MM.1S (cell line): ENCODE measurements around the gene CUL4B.
"Not testable (repeated sequence)": the region's sequence is repeated elsewhere in the genome, so short reads cannot be mapped to it uniquely, and the experiment has no call there.

ENCODE experiments used
- DNase-seq: peaks from one replicate; pipeline ENCODE4 v3.0.0-alpha.2; 2015
- H2AFZ ChIP-seq: fragments of 300-600 bp; sonication (generic); 2 replicates; pipeline ENCODE4 v1.6.0; 2016; ENCODE audit warnings: antibody characterized with exemption, low read length
- H3F3A ChIP-seq: fragments of 300-600 bp; sonication (generic); 2 replicates; pipeline ENCODE4 v1.6.1; 2016; ENCODE audit warnings: mild to moderate bottlenecking, antibody characterized with exemption, low read length, moderate library complexity, mixed read lengths; ENCODE audit not compliant: insufficient read depth
- H3K27ac ChIP-seq: fragments of 300-600 bp; sonication (generic); 2 replicates; pipeline ENCODE4 v1.5.1; 2016; ENCODE audit warnings: mild to moderate bottlenecking, low read length
- H3K27me3 ChIP-seq: fragments of 300-600 bp; sonication (generic); replicated peaks from 2 replicates; pipeline ENCODE4 v1.6.0; 2016; ENCODE audit warnings: low read length; ENCODE audit not compliant: insufficient read depth
- H3K36me3 ChIP-seq: fragments of 300-600 bp; sonication (generic); replicated peaks from 2 replicates; pipeline ENCODE4 v1.6.1; 2016; ENCODE audit warnings: mild to moderate bottlenecking, low read length, mixed read lengths; ENCODE audit not compliant: insufficient read depth
- H3K4me1 ChIP-seq: fragments of 300-600 bp; sonication (generic); 2 replicates; pipeline ENCODE4 v1.6.1; 2016; ENCODE audit warnings: low read length, mixed read lengths
- H3K4me2 ChIP-seq: fragments of 300-600 bp; sonication (generic); 2 replicates; pipeline ENCODE4 v1.6.0; 2016; ENCODE audit warnings: low read depth, low read length
- H3K4me3 ChIP-seq: fragments of 300-600 bp; sonication (generic); 2 replicates; pipeline ENCODE4 v1.5.1; 2016; ENCODE audit warnings: low read length, mixed read lengths
- H3K79me2 ChIP-seq: fragments of 300-600 bp; sonication (generic); 2 replicates; pipeline ENCODE4 v1.6.1; 2016; ENCODE audit warnings: mixed run types, low read length, mixed read lengths
- H3K9ac ChIP-seq: fragments of 300-600 bp; sonication (generic); 2 replicates; pipeline ENCODE4 v1.6.1; 2016; ENCODE audit warnings: low read length, mixed read lengths
- H3K9me2 ChIP-seq: fragments of 300-600 bp; sonication (generic); replicated peaks from 2 replicates; pipeline ENCODE4 v1.6.1; 2016; ENCODE audit warnings: mild to moderate bottlenecking, low read length, mixed read lengths; ENCODE audit not compliant: insufficient read depth
- H3K9me3 ChIP-seq: fragments of 300-600 bp; sonication (generic); replicated peaks from 2 replicates; pipeline ENCODE4 v1.6.1; 2016; ENCODE audit warnings: mild to moderate bottlenecking, low read length, mixed read lengths; ENCODE audit not compliant: insufficient read depth
- H4K20me1 ChIP-seq: fragments of 300-600 bp; sonication (generic); 2 replicates; pipeline ENCODE4 v1.6.1; 2016; ENCODE audit warnings: mild to moderate bottlenecking, low read length, moderate library complexity, mixed read lengths; ENCODE audit not compliant: insufficient read depth
- EZH2 ChIP-seq: fragments of 300-600 bp; sonication (generic); optimal IDR thresholded peaks from 2 replicates; pipeline ENCODE3; 2017; ENCODE audit warnings: low read depth, mild to moderate bottlenecking, antibody characterized with exemption, low read length, mixed read lengths
- EZH2phosphoT487 ChIP-seq: fragments of 300-600 bp; sonication (generic); IDR thresholded peaks from 2 replicates; pipeline ENCODE4 v1.6.1; 2018; ENCODE audit warnings: antibody characterized with exemption, low read length
- TF ChIP-seq, protein P1 (sequence below): fragments of 300-600 bp; sonication (generic); IDR thresholded peaks from 2 replicates; pipeline ENCODE4 v1.5.1; 2016; ENCODE audit warnings: antibody characterized with exemption, low read length, mixed read lengths

Gene CUL4B

GRCh38 chrX:120477453-120477852 lies 83.3 kb downstream of the CUL4B start:
- no peak overlapping the region for H3K4me2 ChIP-seq
- TF ChIP-seq EZH2 (no peak), EZH2phosphoT487 (no peak)
- TF ChIP-seq, protein P1, sequence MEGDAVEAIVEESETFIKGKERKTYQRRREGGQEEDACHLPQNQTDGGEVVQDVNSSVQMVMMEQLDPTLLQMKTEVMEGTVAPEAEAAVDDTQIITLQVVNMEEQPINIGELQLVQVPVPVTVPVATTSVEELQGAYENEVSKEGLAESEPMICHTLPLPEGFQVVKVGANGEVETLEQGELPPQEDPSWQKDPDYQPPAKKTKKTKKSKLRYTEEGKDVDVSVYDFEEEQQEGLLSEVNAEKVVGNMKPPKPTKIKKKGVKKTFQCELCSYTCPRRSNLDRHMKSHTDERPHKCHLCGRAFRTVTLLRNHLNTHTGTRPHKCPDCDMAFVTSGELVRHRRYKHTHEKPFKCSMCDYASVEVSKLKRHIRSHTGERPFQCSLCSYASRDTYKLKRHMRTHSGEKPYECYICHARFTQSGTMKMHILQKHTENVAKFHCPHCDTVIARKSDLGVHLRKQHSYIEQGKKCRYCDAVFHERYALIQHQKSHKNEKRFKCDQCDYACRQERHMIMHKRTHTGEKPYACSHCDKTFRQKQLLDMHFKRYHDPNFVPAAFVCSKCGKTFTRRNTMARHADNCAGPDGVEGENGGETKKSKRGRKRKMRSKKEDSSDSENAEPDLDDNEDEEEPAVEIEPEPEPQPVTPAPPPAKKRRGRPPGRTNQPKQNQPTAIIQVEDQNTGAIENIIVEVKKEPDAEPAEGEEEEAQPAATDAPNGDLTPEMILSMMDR, result no peak
- DNase-seq, result no peak

DNA sequence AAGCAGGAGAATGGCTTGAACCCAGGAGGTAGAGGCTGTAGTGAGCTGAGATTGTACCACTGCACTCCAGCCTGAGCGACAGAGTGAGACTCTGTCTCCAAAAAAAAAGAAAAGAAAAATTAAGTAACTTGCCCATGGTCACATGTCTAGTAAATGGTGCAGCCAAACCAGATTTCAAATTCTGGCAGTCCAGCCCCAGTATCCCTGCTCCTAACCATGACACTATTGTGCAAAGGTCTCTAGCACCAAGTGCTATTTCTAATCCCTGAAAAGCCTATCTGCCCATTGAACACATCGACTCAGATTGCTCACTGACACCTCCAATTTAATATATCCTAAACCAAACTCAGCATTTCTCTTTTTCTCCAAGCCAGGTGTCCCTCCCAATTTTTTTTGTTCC lies 84.0 kb downstream of the CUL4B start:
- Histone ChIP-seq H3K4me2 (no peak overlapping the region), H2AFZ (no peak overlapping the region), H3K27me3 (no peaks in the 10 kb centered on the region), H3K27ac (no peak overlapping the region), H3K9me2 (no peaks in the 10 kb centered on the region), H3K36me3 (no peaks in the 10 kb centered on the region), H3K9ac (no peak overlapping the region), H3F3A (no peaks in the 10 kb centered on the region), H3K4me1 (no peaks in the 10 kb centered on the region), H4K20me1 (no peaks in the 10 kb centered on the region), H3K9me3 (no peaks in the 10 kb centered on the region), H3K79me2 (no peaks in the 10 kb centered on the region), H3K4me3 (no peak overlapping the region)
- DNase-seq, result no peak
- TF ChIP-seq, protein P1, result no peak
- TF ChIP-seq EZH2phosphoT487, result no peak
- TF ChIP-seq EZH2, result no peak

More at GRCh38 chrX:120477453-120477852, 83.3 kb downstream of the CUL4B start:
- Histone ChIP-seq H3K9me2 (no peaks in the 10 kb centered on the region), H3F3A (no peaks in the 10 kb centered on the region), H3K4me3 (no peak overlapping the region), H3K79me2 (no peaks in the 10 kb centered on the region), H2AFZ (no peak overlapping the region), H3K9ac (no peak overlapping the region), H3K27ac (no peak overlapping the region), H4K20me1 (no peaks in the 10 kb centered on the region), H3K36me3 (no peaks in the 10 kb centered on the region), H3K27me3 (no peaks in the 10 kb centered on the region), H3K9me3 (no peaks in the 10 kb centered on the region), H3K4me1 (no peaks in the 10 kb centered on the region)

GRCh38 chrX:120475447-120475846 lies 85.3 kb downstream of the CUL4B start:
- not testable (repeated sequence) for H3K9ac ChIP-seq, H3K79me2 ChIP-seq, H3K4me1 ChIP-seq, H3K27ac ChIP-seq, H3K36me3 ChIP-seq, H3K4me3 ChIP-seq, H3F3A ChIP-seq, H3K9me2 ChIP-seq, H3K27me3 ChIP-seq, H3K9me3 ChIP-seq, H4K20me1 ChIP-seq, H2AFZ ChIP-seq, H3K4me2 ChIP-seq
- TF ChIP-seq, protein P1, result peak; percentile 47
- DNase-seq, result peak; percentile 29
